Measurements from ENCODE around the gene MDFI.

MDFI gene

DNA sequence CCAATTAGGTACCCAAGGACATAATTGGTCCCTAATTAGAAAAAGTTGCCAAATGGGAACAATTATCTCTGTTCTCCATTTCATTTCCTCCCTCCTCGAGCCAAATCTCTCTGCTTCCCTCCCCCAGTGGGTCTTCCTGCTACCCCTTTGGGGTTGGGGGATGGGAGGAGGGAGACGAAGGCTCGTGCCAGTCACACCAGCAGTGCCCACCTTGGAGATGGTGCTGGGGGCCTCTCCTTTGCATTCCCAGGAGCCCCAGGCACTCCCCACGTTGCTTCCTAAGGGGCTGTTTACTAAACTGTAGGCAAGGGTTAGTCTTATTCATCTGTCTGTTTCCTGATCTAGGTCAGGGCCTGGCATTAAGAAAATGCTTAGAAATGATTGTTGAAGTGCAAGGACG is 33.1 kb downstream of the MDFI start:
- DNase-seq (ENCODE audit: low read depth in 4 of 4, low spot score in 1 of 4), result no peak

DNA sequence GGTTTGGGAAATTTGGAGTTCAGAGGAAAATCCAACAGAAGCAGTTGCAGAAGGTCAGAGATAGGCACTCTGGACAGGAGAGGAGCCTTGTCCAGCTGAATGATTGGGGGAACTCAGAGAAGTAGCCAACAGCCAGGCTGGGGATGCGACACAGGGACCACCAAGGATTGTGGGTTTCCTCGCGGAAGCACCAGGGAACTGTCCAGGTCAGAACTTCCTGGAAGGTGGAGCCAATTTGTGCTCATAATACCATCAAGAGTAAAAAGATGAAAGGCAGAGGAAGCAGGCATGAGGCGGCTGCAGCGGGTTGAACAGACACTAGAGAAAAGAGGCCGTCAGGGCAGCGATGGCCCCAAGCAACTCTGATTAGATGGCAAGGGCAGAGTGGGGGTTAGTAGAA is 33.7 kb downstream of the MDFI start:
- DNase-seq (ENCODE audit: low read depth in 4 of 4, low spot score in 1 of 4), result no peak

DNA sequence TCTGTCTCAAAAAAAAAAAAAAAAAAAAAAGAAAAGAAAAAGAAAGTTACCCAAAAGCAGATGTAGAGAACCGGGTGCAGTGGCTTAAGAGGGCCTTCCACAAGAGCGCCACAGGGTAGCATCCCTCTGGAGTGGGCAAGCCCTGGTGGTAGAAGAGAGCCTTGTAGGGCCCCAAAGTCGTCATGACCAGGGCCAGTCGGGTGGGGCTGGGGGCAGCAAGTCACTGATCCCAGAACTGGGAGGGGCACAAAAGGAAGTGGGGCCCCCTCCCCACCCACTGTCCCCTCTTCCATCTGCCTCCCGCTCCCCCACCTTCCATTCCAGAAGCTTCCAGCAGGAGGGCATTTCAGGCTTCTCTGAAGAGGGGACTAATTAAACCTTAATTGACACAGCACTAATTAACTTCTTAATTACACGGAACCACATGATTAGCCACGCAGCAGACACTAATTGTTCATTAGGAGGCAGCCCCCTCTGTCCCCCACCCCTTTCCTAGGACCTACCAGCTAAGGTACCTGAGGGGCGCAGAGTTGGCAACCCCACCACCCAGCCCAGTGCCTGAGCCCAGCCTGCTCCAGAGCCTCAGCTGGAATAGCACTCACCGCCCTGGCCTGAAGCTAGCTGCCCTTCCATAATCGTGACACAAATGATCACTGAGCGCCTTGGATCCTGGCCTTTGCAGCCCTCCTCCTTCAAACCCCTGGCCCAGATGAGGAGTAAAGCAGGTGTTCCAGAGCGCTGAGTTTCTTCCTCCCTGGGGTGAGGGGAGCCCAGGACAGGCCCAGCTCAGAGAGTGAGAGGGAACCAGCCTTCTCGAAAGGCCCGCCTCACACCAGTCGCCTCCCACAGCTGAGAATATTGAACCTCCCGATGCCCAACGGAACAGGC is 34.8 kb downstream of the MDFI start:
- DNase-seq (ENCODE audit: low read depth in 4 of 4, low spot score in 1 of 4), result no peak

DNA sequence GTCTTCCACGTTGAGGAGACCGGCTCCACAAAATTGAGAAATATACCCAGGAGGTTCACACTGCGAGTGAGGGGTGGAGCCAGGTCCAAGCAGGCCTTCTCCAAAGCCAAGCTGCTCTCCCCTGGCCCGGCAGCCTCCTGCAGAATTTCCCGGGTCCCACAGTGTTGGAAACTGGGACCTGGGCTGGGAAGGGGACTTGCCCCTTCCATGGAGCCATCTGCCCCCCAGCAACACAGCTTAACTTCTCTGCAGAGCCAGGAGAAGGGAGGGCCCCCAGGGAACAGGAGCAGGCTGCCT is 35.4 kb downstream of the MDFI start:
- no peak for DNase-seq (ENCODE audit: low read depth in 4 of 4, low spot score in 1 of 4)

DNA sequence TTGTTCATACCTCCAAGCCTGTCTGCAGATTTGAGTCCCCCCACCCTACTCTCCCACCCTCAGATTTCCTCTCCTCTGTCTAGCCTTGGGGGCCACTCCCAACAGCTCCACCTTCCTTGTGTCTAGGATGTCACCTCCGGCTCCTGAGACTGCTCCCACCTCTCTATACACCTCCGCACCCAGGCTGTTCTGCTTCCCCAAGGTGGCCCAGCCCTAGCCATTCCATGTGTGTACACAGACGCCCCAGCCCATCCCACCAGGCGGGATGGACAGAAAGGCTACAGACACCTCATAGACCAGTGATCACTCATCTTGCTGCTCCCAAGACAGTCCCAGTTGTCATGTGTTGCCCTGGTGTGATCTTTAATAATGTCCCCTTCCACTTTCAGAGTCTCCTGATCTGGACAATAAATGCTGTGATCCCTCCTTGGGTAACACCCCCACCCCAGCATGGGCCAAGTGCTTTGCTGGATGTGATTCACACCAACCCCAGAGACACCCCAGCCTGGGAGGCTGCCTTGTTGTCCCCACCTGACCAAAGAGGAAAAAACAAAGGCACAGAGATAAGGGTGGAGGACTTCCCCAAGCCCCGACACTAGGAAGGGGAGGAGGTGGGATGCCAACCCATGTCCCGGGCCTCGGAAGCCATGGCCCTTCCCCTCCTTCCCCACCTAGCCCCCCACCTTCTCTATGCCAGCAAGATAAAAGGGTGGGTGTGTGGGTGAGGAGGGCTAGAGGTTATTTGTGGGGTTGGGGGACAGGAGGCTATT is 36.1 kb downstream of the MDFI start:
- DNase-seq (ENCODE audit: low read depth in 4 of 4, low spot score in 1 of 4), result no peak

DNA sequence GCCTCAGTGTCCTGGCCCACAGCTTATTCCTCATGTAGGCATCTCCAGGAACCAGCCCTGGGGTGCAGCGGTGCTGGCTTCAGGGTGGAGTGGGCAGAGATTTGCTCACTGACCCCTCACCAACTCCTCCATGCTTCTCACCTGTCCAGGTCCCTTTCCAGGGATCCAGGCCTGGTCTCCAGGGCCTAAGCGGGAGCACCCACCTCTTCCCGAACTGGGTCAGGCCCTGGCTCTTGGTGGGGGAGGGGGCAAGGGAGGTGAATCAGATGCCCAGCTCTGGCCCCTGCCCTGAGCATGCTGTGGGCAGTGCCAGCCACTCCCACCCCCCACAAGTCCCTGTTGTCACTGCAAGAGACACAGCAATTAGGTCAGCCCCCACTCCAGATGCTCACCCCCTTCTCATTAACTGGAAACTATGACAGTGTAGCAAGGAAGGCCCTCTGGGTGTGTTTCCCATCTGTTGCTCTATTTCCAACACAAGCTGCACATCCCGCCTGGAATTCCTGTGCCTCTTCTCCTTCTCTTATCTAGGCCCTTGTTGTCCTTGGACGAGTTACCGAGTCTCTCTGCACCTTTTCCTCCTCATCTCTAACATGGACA is 37.0 kb downstream of the MDFI start:
- DNase-seq (ENCODE audit: low read depth in 4 of 4, low spot score in 1 of 4), result no peak

DNA sequence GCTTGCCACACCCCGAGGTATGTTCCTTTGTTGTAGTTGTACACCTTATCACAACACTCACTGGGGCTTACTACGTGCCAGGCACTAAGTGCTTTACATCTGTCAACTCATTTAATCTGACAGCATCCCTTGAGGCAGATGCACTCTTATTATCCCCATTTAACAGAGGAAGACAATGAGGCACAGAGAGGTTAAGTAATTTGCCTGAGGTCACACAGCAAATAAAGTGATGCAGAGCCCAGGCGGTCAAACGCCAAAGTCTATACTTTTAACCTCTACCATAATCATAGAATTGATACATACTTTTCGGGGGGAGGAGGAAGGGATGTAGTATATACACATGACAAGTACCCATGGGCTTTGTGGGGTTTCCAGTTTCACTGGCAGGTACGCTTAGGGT is 37.7 kb downstream of the MDFI start:
- DNase-seq (ENCODE audit: low read depth in 4 of 4, low spot score in 1 of 4), result no peak

DNA sequence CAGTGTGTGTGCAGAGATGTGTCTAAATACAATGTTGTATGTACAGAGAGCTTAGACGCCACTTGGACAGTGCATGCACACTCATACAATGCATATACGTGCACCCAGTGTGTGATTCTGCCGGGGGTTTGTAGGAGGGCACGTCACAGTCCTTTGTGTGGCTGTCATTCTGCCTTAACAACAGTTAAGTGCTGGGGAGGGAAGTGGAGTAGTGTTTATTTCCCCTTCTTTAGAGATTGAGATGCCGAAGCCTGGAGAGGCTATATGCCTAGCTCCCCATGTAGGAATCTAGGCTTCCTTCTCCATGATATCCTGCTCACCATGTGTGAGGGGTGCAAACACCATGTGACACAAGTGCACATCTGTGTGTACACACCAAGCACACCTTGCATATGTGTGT is 38.2 kb downstream of the MDFI start:
- no peak for DNase-seq (ENCODE audit: low read depth in 4 of 4, low spot score in 1 of 4)

DNA sequence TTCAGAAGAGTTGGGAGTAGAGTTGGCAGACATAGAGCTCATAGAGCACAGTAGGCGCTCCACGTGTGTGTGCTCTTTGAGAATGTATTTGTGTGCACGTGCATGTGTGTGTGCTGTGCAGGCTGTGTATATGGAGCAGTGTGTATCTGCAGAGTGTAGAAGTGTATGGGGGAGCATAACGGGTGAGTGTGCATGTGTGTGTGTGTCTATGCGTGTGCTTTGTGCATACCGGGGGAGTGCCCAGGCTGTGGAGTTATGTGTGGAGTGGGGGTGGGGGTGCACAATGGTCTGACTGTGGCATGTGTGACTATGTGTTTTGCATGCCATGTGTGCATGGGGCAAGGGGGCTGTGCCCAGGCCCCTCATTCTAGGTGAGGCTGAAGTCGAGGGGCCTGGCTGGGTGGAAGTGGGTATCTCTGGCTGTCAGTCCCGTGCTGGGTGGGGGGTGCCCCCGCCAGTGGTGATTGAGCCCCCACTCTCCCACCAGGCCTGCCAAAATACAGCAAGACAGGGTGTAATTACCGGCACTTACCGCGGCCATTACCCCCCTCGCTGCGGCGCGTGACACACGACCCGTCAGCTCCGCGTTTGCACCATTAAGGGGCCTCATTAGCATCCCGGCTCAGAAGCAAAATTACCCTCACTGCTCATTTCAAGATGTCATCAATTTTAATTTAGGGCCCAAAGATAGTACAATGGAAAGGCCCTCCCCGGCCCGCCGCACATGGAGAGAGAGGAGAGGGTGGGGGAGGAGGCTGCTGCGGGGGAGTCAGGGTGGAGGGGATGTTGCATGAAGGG is 39.1 kb downstream of the MDFI start:
- no peak for DNase-seq (ENCODE audit: low read depth in 4 of 4, low spot score in 1 of 4)

DNA sequence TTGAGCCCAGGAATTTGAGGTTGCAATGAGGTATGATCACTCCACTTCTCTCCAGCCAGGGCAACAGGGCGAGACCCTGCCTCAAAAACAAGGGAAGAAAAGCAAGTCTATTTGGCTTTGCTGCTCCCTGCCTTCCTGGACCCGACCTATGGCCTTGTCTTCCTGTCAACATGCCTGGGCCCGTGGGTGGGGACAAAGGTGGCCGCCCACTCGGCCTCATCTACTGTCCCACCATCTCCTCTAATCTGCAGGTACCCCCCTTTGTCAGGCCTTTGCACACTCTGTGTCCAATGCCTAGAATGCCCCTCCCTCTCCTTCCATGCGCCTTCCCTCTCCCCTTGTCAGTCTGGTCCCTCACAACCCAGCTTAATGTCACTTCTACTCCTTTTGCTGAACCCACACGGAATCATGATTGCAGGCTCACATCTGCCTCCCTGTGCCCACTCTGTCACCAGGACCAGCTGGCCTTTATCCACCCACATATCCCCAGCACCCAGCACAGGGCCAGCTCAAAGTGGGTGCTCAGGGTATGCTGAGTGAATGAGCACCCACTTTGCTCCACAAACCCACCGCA is 40.3 kb downstream of the MDFI start:
- no peak for DNase-seq (ENCODE audit: low read depth in 4 of 4, low spot score in 1 of 4)

DNA sequence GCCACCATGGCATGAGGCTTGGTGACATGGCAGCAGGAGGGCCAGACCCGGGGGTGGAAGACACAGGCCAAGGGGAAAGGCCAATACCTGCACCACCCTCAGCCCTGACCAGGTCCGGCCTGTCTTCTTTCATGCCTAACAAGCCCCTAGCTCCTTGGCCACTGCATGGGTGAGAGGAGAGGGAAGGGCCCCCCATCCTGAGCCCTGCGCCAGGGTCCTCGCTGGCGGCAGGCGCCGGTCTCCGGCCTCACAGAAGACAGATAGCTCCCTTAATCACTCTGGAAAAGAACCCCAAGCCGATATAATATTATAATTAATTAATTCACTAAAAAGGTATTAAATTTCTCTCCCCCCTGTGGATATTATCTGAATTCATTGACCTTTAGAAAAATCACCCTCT is 41.4 kb downstream of the MDFI start:
- no peak for DNase-seq (ENCODE audit: low read depth in 4 of 4, low spot score in 1 of 4)

DNA sequence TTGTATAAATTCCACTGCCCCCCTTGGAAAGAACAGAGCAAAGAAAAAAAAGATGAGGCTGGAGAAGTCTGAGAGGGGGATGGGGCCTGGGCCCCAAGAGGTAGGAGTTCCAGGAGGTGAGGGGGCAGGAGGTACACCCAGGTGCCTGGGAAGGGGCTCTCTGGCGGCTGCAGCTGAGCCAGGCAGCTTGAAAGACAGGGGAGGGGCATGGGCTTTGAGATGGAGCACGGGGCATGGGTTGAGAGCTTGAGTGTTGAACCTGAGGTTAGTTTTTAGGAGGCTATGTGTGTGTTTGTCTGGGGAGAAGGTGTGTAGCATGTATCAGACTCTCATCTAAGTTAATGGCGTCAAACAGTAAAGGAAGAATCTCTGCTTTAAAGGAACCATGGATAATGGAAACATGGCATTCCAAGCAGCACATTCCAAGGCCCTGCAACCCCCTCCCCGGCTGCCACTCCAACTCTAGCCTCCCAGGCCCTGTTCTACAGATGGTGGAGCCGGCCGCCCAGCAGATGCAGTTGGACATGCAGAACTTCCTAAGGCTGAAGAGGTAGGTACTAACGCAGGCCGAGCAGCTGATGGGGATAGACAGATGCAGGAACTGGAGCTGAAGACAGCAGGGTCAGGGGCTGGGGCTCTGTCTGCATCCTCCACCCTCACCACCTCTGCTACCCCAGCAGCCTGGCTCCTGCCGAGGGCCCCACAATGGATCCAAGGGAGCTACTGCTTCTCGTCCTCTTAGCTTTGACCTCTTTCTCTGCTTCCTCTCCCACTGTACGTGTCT is 42.1 kb downstream of the MDFI start:
- no peak for DNase-seq (ENCODE audit: low read depth in 4 of 4, low spot score in 1 of 4)

DNA sequence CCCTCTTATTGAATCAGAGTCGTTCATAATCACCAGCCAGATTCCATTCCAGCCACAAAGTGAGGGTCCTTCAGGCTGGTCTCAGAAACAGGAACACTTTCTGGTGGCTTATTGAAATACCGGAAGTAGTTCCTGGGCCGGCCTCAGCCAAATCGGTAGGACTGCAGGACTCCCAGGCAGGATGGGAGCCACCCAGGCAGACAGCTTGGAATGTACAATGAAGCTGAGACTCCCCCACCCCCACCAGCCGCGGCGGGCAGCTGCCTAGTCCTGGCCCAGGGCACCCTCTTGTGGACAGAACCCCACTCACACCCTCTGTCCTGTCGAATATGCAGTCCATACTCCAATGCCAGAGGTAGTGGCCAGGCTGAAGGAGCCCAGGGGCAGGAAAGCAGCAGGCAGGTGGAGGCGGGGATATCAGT is 43.8 kb downstream of the MDFI start:
- DNase-seq (ENCODE audit: low read depth in 4 of 4, low spot score in 1 of 4), result peak in 3 of 4 experiments; percentile 48 to 71 (median 50)

DNA sequence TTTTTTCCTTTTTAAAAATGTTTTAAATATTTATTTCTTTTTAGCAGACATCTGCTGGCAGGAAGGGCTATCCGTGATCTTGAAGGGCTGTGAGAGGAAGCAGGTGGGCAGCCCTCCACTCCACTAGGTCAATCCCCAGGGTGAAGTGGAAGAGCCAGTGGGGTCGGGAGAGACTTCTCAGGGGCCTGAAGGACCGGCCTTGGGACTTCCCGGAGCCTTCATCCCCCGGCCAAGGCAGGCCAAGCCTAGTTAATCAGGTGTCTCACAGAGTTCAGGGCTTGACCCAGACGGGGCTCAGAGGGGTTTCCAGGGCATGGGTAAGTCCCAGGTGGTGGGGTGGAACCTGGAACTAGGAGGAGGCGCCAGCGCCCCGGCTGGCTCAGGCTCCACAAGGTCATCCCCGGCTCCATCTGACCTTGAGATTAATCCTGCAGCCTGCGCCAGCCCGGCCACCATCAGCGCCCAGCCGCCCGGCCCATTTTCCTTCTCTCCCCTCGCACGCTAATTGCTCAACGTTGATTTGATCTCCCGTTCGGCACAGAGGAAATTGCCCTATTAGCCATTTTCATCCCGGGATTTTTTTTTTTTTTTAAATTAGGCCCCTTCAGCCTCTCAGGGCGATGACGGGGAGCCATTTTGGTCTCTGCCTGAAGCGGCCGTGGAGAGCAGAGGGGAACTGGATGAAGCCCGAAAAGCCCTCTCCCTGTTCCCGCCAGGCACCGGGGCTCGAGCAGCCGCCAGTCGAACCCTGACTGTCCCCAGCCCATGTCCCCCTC is 44.4 kb downstream of the MDFI start:
- DNase-seq (ENCODE audit: low read depth in 4 of 4, low spot score in 1 of 4), result no peak

DNA sequence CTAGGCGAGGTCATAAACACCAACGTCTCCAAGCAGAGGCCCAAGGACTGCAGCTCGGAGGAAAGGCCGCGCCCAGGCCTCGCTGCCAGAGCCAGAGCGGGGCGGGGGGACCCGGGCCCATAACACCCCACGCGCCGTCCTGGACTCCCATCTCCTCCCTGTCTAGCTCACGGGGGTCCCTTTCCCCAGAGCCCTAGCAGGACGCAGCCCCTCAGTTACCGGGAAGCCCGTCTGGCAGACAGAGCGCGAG is 44.9 kb downstream of the MDFI start:
- DNase-seq (ENCODE audit: low read depth in 4 of 4, low spot score in 1 of 4), result no peak

DNA sequence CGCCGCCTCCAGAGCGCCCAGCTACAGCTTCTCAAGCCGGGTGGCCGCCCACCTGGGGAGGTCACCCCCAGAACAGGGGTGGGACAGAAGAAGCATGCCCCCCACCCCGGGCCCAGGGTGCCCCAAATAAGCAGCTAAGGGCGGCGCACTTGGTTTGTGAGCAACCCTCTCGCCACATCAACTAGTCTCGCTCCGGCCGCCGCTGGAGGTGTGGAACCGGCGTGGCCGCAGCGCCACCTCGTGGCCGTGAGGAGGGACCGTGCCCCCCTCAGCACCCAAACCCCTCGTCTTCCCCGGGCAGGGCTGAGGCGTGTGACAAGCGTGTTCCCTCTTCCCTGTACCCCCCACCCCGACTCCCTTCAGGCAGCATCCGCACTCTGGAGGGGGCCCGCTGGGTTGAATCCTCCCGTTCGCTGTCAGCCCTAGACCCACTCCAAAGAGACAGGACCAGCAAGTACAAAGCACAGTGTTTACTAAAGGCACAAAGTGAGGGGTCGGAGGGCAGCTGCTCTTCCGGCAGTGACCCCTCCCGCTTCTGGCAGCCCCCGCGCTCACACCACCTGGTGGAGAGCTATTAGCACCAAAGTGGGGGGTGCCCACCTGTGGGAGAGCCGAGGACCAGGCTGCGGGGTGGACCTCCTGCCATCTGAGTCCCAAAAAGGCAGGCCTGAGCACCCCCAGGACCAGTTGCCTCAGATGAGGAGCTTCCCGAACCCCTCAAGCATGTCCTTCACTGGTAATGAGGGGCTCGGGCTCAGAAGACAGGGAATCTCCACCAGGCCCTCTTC is 45.4 kb downstream of the MDFI start:
- peak; percentile 59 to 74 (median 72) for DNase-seq (ENCODE audit: low read depth in 4 of 4, low spot score in 1 of 4)

DNA sequence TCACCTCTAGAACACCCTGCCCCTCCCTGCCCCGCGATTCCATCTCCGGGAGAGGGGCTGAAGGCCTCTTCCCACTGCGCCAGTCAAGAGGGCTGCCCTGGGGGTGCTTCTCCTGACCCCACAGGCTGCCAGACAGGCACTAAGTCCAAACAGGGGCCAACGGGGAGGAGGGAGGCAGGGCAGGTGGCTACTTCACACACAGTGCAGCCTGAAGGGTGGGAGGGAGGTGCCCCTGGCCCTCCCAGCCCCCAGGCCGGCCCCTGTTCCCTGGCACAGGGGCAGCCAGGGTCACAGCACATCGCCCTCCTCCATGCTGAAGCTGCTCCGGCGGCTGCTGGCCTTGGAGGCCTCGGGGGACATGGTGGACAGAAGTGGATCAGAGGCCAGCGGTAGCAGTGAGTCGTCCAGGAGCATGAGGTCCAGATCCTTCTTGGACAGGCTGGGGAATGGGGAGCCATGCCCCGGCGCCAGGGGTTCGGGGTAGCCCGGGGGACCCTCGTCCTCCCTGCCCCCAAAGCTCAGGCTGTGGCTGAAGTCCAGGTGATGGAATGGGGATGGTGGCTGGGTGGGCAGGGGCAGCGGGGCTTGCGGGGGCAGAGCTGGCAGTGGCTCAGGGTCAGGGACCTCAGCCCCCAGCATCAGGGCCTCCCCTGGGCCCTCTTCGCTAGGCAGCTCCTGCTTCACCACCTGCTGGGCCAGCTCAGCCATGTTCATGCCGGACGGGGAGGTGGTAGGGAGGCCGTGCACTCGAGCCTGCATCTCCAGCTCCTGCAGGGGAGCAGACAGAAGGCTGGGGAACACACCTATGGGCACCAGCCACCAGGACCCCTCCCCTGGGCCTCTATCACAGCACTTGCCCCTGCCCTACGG is 46.3 kb downstream of the MDFI start:
- DNase-seq (ENCODE audit: low read depth in 4 of 4, low spot score in 1 of 4), result no peak

Measured in stimulated activated CD4-positive, alpha-beta T cell treated with anti-CD3 and anti-CD28 coated beads, Interleukin-1b, Interleukin-23, amount 100 ng/mL, for 24 hours (primary cell).